ENCODE data around the gene FRMD6.

DNA sequence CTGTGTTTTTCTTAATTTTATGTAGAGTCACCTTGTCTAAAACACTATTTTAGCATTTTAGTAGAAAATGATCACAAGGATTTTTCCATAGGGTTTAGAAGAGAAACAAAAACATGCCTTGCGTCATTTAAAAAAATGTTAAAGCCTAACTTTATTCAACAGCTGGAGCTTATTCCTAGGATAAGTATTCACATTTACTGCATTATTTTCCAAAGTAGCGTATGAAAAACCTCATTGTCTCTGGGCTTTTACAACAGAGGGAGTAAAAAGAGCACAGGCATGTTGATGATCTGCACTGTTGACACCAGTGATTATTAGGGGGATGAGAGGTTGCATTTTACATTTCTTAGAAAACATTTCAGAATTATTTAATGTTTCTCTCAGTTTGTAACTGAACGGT lies 66.1 kb downstream of the FRMD6 start:
- TF ChIP-seq, protein P1, sequence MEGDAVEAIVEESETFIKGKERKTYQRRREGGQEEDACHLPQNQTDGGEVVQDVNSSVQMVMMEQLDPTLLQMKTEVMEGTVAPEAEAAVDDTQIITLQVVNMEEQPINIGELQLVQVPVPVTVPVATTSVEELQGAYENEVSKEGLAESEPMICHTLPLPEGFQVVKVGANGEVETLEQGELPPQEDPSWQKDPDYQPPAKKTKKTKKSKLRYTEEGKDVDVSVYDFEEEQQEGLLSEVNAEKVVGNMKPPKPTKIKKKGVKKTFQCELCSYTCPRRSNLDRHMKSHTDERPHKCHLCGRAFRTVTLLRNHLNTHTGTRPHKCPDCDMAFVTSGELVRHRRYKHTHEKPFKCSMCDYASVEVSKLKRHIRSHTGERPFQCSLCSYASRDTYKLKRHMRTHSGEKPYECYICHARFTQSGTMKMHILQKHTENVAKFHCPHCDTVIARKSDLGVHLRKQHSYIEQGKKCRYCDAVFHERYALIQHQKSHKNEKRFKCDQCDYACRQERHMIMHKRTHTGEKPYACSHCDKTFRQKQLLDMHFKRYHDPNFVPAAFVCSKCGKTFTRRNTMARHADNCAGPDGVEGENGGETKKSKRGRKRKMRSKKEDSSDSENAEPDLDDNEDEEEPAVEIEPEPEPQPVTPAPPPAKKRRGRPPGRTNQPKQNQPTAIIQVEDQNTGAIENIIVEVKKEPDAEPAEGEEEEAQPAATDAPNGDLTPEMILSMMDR (IDR thresholded peaks at IDR 0.05) = no peak
- TF ChIP-seq ZFX (IDR thresholded peaks at IDR 0.05; ENCODE audit: borderline replicate concordance) = no peak

All from 22Rv1 (cell line).